NCI-H748 (cell line): ENCODE data around the gene RPL7L1.

ENCODE experiments used
- DNase-seq: peaks from one replicate; lab custom pipeline; 2025; ENCODE audit not compliant: unreplicated experiment; lab: John Stamatoyannopoulos, UW

The RPL7L1 gene

DNA sequence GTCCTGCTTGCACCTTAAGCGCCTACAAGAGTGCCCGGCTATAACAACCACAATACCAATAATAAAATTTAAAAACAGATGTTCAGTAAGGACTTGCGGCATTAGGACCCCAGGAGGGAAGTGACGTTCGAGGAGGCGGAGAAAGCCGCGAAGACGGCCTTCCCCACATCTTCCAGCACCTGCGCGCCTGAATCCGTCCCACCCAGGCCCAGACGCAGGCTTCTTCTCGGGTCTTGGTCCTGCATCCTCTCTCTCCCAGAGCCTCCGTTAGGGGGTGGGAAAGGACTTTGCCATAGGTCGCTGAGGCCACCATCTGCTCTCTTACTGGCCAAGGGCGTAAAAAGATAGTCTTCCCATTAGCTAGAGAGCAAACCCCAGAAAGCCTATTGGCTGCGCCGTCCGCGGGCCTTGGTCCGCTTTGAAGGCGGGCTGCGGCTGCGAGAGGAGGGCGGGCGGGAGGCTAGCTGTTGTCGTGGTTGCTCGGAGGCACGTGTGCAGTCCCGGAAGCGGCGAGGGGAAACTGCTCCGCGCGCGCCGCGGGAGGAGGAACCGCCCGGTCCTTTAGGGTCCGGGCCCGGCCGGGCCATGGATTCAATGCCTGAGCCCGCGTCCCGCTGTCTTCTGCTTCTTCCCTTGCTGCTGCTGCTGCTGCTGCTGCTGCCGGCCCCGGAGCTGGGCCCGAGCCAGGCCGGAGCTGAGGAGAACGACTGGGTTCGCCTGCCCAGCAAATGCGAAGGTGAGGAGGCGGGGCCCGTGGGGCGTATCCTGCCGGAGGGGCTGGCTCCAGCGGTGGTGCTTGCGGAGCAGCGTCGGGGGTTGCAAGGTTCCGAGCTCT lies 49.8 kb downstream of the RPL7L1 start, which contains the start of gene CNPY3:
CNPY3 (plus strand) TSS at position 495 of the 835 bp plus-strand sequence; CDS start at position 586, 91 bp downstream.
- DNase-seq: peak; percentile 100

DNA sequence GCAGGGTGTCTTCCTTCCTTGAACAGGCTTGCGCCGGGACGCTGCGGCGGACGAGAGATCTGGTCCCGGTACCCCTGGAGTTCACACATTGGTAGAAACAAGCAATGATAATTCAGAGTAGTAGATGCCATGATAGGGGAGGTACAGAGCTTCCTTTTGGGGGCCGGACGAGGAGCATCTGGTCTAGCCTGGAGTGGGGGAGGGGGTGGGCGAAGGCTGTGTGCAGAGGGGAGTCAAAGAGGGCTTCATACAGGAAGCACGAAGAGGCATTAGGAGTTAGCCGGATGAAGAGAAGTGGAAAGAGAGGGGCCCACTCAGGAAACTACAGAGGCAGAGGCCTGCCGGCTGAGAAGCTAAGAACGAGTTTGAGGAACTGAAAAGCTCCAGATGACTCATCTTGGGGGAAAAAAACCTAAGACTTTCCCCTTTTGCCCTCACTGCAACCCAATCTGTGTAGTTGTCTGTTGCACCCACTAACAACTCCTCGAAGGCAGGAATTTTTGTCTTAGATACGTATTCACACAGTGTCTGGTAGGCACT lies 50.5 kb downstream of the RPL7L1 start:
- peak; percentile 84 for DNase-seq

DNA sequence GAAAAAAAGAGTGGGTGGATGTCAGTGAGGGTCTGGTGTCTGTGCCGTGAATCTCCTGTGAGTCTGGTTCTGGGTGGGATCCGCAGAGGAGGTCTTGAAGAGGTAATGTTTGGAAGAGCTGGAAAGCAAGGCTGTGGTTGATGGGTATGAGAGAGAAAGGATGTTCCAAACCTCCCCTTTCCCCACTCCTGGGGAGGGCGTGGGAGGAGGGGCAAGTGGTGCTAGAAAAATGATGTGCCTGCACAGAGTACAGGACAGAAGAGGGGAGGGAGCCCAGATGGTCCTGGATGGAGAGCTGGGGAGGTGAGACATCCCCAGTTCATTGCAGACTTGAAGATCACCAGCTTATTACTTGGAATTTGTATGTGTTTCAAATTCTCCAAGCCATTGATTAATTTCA lies 53.0 kb downstream of the RPL7L1 start:
- no peak for DNase-seq

DNA sequence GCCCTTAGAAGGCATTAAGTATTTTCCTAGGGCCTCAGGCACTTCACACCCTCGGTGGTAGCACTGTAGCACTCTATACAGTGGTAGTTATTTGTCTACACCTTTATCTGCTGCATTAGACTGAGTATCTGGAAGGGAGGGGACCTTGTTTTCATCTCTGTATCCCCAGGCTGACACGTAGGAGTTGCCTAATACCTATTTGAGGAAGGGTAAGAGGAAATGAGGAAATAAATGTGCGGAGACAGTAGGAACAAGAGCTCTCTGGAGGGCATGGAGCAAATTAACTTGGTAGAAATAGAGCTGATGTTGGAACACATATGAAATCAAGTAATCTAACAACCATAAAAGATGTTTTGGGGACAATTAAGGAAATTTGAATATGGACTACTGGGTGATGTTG lies 53.8 kb downstream of the RPL7L1 start:
- no peak for DNase-seq

DNA sequence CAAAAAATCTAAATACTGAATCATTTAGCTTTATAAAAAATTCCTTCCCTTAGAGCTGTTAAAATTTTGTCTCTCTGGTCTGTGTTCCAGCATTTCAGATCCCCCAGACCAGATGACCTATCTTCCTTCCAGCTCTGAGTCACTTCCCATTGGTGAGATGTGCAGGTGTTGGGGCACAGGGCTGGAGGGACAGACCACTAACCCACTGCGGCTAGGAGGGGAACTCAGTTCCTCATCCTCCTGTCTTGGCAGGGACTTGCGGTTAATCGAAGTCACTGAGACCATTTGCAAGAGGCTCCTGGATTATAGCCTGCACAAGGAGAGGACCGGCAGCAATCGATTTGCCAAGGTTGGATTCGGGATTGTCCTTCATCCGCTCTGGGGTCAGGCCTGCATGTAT lies 55.9 kb downstream of the RPL7L1 start:
- no peak for DNase-seq

DNA sequence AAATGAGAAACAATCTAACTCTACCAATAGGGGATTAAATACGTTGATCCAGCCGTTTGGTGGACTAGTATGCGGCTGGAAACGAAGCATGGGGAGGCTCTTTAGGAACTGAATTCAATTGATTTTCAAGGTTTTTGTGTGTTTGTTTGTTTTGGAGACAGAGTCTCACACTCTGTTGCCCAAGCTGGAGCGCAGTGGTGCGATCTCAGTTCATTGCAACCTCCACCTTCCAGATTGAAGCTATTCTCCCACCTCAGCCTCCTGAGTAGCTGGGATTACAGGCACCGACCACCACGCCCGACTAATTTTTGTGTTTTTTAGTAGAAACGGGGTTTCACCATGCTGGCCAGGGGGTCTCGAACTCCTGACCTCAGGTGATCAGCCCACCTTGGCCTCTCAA lies 57.0 kb downstream of the RPL7L1 start:
- DNase-seq: no peak

DNA sequence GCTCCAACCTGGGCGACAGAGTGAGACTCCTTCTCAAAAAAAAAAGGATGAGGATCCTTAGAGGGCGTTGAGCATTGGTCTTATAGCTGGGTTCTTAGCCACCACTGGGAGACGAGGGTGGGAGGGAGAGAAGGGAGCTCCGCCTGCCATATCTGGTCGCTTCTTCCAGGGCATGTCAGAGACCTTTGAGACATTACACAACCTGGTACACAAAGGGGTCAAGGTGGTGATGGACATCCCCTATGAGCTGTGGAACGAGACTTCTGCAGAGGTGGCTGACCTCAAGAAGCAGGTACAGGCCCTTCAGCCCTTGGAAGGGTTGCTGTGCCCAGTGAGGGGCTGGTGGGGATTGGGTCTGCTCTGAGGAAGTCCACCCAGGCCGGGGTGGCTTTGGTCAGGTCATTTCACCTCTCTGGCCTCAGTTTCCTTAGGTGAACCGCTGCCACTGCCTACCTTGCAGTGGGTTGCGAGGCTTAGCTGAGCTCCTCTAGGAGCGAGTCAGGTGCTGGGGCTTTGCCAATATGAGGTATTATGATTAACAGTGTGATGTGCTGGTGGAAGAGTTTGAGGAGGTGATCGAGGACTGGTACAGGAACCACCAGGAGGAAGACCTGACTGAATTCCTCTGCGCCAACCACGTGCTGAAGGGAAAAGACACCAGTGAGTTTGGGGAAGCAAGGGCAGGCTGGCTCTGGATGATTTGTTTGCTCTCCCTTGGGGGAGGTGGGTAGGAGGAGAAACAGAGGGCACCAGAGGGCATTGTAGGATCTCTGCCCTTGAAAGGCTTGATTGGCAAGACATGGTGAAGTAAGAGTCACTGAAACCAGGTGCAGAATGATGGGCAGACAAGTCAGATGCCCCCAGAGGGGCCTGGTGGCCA lies 58.4 kb downstream of the RPL7L1 start:
- DNase-seq: no peak

DNA sequence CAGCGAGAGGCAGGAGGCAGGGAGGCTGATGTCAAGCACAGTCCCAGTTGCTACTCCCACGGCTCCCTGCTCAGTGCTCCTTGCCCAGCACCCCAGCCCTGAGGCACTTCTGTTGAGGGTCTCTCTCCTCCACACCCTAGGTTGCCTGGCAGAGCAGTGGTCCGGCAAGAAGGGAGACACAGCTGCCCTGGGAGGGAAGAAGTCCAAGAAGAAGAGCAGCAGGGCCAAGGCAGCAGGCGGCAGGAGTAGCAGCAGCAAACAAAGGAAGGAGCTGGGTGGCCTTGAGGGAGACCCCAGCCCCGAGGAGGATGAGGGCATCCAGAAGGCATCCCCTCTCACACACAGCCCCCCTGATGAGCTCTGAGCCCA lies 59.0 kb downstream of the RPL7L1 start:
- DNase-seq: no peak

DNA sequence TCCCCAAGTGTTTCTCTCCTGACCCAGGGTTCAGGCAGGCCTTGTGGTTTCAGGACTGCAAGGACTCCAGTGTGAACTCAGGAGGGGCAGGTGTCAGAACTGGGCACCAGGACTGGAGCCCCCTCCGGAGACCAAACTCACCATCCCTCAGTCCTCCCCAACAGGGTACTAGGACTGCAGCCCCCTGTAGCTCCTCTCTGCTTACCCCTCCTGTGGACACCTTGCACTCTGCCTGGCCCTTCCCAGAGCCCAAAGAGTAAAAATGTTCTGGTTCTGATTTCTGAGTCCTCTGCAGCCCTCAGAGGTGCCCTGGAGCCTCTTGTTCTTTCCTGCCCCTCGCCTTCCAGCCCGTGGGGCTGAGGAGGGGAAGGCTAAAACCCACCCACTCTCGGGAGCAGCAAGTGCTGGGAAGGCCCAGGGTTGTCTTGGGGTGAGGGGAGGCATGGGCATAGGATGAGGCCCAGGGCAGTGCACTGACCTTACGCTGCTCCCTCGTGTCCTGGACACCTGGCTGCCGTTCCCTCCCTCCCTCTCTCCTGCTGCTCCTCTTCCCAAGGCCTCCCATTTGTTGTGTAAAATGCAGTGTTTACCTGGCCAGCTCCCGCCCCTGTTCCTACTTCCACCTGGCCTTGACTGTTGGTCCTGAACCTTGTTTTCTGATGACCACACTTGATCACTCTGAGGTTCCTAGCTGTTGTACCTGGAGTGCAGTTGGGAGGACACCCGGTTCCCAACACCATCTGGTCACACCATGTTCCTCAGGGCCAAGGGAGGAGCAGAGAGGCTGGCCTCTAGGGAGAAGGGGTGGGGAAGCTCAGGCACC lies 59.8 kb downstream of the RPL7L1 start:
- no peak for DNase-seq
